HTERT RPE-1 (cell line): ENCODE measurements around the gene TBC1D8B.

Experiments used
- in situ Hi-C: fragments of 300-500 bp; cut with MboI; formaldehyde crosslinking; loops from 4 replicates; pipeline ENCODE4 v1.14.3; 2020; ENCODE audit warnings: low sequenced_read_pairs

The TBC1D8B gene

DNA sequence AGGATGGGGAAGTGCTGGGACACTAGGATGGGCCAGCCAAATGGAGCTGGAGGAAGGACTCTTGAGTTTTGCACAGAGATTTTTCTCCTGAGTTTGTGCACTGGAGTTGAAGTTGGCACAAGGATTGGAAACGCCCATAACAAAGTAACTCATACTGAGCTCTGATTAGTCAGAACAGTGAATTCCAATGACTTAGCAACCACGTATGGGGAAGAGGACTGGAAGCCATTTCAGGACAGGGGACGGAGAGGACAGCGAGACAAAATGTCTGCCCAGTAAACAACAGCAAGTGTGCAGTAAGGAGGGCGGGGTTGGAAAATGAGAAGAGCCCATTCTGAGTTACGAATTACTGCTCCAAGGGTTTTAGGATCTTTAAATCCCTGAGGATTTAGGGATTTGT lies 94.8 kb downstream of the TBC1D8B start:
- in situ Hi-C loops = no loop called here

DNA sequence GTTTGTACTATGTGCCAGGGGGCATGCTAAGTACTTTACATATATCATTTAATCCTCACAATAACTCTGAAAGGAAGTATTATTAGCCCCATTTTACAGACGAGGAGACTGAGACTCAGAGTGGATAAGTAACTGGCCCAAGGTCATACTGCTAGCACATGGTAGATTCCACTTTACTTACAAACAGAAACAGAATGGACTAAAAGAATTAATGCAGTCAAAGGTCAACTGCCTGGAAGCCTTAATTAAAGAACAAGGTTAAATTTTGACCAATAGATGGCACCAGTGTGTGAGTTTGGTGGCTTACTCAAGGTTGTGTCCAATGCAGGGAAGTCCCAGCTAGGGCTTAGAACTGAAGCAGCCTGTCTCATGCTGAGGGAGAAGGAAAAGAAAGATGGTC lies 96.0 kb downstream of the TBC1D8B start:
- in situ Hi-C loops = no loop called here

DNA sequence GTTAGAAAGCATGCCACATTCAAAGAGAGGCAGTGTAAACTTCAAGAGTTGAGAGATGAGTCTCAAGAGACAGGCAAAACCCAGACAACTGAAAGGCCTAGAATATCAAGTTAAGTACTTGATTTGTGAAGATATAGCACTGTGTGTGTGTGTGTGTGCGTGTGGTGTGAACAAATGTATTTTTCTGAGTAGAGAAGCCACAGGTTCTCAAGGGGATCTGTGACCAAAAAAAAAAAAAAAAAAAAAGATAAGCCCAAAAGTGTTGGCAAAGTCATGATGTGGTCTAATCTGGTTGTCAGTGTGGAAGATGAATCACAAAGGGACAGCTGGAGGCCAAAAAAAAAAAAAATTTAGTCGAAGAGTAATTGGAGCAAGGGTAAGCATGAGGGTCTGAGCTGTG lies 96.8 kb downstream of the TBC1D8B start:
- in situ Hi-C loops = no loop called here

DNA sequence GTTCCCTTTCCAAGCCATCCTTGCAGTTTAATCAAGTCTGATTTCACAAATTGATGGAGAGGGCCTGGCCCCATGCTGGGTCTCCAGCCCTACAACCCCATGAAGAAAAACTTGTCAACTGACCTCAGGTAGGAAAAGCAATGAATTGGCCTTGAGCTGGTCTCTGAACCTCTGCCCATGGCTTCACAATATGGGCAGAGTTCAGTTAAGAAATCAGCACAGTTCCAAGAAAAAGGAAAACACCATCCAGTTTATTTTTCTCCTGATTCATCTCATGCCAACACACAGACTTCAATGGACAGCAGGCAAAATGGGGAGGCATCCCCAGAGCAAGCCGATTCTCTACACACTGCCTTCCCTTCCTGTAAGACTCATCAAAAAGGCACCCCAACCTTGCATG lies 97.4 kb downstream of the TBC1D8B start:
- in situ Hi-C loops = no loop called here

DNA sequence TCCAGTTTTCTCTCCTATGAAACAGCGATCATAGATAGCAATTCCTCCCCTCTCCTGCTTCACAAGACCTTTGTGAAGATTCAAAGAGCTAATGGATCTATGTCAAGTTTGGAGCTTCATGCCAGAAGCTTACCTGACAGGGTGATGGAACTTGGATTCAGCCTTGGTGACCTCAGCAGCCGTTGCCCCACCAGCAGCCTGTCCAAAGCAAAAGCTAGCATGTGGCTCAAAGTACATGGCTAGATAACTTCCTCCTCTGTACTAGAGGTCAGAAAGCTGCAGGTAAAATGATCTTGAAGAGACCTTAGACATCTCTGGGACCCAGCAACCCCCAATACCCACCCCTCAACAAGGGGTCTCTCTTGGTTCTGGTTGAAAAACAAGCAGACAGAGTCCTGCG lies 98.9 kb downstream of the TBC1D8B start:
- in situ Hi-C loops = no loop called here

DNA sequence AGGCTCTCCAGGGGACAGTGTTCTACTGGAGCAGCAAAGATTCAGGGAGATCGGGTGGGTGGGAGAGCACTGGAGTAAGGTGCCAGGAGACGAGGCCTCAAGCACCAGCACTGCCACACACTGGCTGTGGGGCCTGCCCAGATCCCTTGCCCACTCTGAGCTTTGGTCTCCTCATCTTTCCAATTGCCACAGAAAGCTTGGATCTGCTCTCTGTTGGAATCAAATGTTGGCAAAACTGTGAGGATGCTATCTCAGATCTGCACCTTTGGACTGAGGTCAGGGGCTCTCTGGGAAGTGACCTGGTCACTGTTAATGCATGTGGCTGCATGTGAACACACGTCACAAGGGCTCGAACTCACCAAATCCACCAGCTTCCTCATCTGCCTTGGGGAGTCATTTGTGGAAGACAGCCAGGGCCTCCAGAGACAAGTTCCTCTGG lies 99.3 kb downstream of the TBC1D8B start:
- in situ Hi-C loops = no loop called here

DNA sequence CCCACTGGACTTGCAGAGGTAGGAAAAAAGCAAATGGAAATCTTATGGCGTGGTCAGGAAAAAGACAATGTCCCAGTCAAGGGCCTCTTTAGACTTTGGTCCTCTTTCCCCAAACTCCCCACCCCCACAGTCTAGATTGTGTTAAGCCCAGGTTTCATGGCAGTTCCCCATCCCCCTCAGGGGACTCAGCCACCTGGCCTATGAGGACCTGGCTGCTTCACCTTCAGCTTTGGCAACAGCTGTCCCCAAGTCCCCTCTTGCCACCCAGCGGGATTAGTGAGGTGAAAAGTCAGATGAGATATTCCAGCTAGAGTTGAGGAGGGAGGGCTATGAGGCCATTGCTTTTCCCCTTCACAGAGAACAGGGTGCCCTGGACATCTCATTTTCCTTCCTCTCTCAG lies 100.2 kb downstream of the TBC1D8B start:
- in situ Hi-C loops = no loop called here

DNA sequence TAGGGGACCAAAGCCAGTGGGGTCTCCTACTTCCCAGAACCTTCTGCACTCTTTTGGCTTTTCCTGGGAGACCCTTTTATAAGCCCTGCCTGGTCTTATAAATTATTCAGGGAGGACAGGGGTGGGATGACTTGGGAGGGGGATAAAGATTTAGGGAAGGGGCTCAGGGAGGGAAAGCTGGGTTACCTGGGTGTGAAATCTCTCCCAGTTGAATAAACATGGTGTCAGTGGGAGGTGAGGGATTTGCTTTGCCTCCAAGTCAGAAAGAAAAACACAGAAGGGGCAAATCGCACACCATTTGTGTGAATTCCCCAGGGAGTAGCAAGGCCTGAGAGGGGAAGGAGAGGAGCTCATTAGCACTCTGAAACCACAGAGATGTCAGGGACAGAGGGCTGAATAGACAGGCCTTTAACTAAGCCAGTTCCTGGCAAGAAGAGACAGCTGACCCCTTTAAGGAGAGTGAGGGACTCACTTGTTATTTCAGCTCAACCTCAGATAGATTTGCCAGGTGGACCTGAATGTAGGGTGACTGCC lies 100.9 kb downstream of the TBC1D8B start, which contains the start of gene RIPPLY1:
Gene RIPPLY1, minus strand, starts transcription at position 51 of the 534 bp plus-strand sequence. CDS start 54 bp downstream, outside the sequence.
- in situ Hi-C loops = no loop called here

DNA sequence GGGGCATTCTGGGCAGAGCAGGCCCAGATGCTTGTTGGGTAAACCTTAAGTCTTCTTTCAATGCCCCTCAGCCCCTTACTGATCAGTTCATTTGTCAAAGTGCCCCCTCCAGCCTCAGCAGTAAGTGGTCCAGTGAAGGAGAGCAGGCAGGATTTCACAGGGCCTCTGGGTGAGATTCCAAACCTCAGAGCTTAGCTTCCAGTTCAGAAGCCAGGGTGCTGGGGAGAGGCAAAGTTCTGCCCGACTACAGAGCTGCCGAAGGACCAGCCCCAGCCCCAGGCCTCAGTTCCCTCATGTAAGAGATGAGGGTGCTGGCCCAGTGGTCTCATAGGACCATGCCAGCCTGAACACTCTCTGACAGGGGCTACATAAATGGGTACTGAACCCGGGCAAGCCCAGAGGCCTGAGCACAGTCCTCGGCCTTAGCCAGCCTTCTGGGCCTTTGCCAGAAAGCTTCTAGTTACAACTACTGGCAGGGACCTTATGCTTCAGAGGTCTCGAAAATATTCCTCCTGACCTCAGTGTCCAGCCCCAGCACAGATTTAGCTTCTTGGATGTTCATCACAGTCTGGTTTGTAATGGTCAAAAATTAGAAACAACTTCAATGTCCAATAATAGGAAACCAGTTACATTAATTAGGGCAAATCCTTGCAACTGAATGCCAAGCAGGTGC lies 101.5 kb downstream of the TBC1D8B start:
- in situ Hi-C loops = no loop called here

DNA sequence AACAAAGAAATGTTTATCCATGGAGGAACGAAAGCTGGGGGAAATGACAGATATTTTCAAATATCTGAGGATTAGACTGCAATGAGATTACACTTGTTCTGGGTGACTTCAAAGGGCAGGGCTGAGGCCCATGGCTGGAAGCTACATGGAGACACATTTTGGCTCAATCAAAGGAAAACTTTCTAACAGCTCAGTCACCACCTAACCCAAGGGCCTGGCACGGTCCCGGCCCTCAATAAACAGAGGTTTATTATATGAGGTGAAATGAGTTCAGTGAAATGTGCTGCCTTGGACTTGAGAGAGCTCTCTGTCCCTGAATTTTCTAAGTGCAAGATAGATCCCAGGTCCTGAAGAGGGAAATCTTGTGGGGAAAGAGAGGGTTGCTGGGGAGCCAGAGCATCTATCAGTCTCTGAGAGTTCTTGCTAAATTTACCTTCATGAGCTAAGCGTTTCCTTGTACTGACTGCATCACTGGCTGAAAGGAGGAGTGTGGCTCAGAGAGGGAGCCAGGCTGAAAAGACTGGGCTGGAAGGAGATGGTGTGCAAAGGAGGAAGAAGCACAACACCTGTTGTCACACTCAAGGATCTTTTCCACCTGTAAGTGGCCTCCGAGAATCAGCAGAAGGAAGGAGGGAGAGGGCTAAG lies 102.7 kb downstream of the TBC1D8B start:
- in situ Hi-C loops = no loop called here

DNA sequence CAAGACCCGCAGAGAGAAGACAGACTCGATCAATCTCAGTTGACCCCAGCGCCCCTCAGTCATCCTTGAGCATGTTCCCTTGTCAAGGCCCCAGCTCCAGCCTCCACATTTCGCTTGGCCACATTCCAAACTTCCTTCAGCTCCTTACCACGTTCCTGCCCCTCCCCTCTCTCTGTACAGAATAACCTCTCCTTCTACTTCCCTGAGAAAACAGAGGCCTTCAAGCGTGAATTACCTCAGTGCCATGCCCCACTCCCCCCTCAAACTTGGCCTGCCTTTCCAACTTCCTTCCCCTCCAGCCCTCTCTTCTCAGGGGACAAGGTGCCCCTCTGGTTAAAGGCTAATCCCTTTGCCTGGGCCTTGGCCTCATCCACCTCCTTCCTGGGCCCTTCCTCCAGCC lies 103.9 kb downstream of the TBC1D8B start:
- in situ Hi-C loops = no loop called here

DNA sequence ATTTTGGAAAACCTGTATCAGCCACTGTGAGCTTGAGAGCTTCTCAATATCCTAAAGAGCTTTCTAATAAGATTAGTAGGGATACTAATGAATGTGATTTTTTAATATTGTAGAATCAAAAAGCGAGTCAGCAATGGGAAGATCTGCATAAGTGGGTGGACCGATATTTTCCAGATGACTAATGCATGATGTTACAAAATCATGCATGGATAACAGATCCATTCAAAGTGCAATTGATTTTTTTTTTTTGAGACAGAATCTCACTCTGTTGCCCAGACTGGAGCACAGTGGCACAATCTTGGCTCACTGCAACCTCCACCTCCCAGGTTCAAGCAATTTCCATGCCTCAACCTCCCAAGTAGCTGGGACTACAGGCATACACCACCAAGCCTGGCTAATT lies 110.4 kb downstream of the TBC1D8B start:
- in situ Hi-C loops = no loop called here

DNA sequence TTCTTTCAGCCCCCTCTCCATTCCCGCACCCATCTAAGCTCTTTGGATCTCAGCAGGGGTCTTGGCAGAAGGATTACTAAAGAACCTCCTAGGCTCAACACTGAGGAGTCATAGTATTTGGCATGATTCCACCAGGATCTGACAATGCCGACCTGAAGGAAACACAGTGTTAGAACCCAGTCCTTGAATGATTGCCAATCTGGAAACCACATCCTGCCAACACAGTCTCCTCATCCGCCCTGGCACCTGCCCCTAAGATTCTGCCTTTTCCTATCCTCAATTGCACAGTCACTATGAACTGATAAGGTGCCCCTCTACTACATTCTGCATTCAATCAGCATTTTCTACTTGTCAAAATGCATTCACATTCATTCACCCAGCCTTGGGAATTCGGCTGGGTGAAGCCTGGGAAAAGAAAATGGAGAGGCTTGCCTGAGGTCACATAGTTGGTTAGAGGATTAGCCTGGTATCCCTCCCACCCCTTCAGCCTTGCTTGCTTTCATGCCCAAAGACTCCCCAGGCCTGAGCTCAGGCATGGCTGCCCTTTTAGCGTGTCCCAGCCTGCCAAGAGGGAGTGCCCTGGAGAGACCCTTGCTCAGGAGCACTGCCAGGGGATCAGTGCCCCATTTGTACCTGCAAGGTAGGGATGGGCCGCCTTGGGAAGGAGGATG lies 115.5 kb downstream of the TBC1D8B start:
- in situ Hi-C loops = no loop called here

DNA sequence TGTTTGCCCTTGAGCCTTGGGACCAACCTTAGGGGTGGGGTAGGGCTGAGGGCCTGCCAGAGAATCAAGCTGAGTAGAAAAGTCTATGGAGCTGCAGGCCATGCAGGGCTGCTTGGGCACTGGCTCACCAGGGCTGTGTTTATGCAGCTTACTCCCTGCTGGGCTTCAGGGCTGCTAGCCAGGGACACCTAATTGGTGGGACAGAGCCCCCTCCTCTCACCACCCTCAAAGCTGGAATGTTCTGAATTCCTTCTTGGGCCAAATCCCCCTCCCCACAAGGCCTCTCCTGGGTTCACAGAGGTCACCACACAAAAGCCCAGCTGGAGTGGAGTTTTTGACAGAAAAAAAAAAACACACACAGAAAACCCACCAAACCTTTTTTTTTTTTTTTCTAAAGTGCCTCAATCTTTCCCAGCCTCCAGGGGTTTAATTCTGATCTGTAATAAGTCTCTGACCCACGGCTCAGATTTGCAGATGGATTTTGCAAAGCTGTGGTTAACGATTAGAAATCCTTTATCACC lies 117.5 kb downstream of the TBC1D8B start, which contains the start of gene CLDN2:
Gene CLDN2, plus strand, starts transcription at position 471 of the 521 bp plus-strand sequence. CDS start 7,827 bp downstream, outside the sequence.
- in situ Hi-C loops = no loop called here

DNA sequence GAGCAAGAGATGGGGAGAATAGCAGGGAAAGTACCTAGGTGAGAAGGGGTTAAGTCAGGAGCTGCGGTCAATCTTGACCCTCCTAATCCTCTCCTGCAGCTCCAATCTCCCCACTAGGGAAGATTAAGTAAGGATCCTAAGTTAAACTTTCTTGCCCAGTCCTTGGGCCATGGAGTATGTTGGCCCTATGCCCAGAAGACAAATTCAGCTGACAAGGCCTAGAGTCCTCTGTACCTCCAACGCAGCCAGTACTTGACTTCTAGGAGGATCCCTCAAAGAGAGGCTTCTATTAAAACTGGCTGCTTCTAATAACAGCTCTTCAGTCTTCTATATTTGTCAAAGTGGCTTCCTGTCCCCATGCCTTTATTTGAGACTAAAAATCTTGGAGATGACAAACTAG lies 119.2 kb downstream of the TBC1D8B start:
- in situ Hi-C loops = no loop called here
